ENCODE results near the gene SCAMP5. TPM values are rescaled to one million over a fixed set of nuclear protein-coding genes. Genes with fewer than 3 reads are reported as not detected.

SCAMP5 gene
- total RNA-seq, 1 donor from 2014 or later = 164 TPM

DNA sequence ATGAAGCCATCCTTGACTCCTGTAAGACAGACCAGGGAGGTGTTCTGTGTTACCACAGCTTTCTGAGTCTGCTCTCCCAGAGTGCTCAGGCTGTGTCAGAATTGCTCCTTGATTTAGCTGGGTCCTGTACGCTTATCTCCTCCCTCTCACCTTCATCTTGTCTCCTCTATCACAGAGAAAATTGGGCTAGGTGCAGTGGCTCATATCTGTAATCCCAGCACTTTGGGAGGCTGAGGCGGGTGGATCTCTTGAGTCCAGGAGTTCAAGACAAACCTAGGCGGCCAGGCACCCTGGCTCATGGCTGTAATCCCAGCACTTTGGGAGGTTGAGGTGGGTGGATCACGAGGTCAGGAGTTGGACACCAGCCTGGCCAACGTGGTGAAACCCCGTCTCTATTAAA, 5.9 kb downstream of the SCAMP5 start:
- Mint-ChIP-seq H3K27ac (ENCODE audit: unreplicated experiment) (no peak overlapping the region), H3K36me3 (ENCODE audit: unreplicated experiment) (peaks cover 21% of the 10 kb centered on the region), H3K9me3 (ENCODE audit: unreplicated experiment) (peaks cover 16% of the 10 kb centered on the region), H3K4me1 (ENCODE audit: low read depth, unreplicated experiment) (peaks cover 17% of the 10 kb centered on the region), H3K27me3 (ENCODE audit: unreplicated experiment) (peaks cover 6% of the 10 kb centered on the region), H3K4me3 (ENCODE audit: unreplicated experiment) (no peak overlapping the region)
- DNase-seq = no peak
- TF ChIP-seq, protein P1, sequence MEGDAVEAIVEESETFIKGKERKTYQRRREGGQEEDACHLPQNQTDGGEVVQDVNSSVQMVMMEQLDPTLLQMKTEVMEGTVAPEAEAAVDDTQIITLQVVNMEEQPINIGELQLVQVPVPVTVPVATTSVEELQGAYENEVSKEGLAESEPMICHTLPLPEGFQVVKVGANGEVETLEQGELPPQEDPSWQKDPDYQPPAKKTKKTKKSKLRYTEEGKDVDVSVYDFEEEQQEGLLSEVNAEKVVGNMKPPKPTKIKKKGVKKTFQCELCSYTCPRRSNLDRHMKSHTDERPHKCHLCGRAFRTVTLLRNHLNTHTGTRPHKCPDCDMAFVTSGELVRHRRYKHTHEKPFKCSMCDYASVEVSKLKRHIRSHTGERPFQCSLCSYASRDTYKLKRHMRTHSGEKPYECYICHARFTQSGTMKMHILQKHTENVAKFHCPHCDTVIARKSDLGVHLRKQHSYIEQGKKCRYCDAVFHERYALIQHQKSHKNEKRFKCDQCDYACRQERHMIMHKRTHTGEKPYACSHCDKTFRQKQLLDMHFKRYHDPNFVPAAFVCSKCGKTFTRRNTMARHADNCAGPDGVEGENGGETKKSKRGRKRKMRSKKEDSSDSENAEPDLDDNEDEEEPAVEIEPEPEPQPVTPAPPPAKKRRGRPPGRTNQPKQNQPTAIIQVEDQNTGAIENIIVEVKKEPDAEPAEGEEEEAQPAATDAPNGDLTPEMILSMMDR (IDR thresholded peaks at IDR 0.05; ENCODE audit: partially characterized antibody, unreplicated experiment) = no peak

DNA sequence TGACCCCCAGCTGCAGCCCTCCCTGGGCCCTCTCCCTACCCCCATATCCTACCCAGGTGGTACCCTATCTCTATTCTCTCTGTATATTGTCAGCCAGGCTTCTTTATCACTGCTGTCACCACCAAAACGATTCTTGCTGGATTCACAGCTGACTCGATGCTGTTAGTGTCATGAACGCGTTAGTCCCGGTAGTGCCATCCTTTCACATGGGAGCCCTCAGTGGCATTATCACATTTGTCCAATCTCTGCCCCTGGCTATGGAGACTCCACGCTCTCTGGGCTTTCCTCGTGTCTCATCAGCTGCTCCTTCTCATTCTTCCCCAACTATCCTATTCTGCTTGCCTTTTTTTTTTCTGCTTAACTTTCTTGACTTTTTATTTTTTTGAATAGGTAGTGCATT, 7.0 kb downstream of the SCAMP5 start:
- DNase-seq = no peak
- TF ChIP-seq, protein P1 (IDR thresholded peaks at IDR 0.05; ENCODE audit: partially characterized antibody, unreplicated experiment) = no peak
- peaks cover 18% of the 10 kb centered on the region for H3K36me3 Mint-ChIP-seq (ENCODE audit: unreplicated experiment)
- no peak overlapping the region for H3K4me3 Mint-ChIP-seq (ENCODE audit: unreplicated experiment)
- H3K4me1 Mint-ChIP-seq (ENCODE audit: low read depth, unreplicated experiment) = peaks cover 13% of the 10 kb centered on the region
- no peak overlapping the region for H3K27ac Mint-ChIP-seq (ENCODE audit: unreplicated experiment)
- peaks cover 2% of the 10 kb centered on the region for H3K27me3 Mint-ChIP-seq (ENCODE audit: unreplicated experiment)
- H3K9me3 Mint-ChIP-seq (ENCODE audit: unreplicated experiment) = peaks cover 11% of the 10 kb centered on the region

DNA sequence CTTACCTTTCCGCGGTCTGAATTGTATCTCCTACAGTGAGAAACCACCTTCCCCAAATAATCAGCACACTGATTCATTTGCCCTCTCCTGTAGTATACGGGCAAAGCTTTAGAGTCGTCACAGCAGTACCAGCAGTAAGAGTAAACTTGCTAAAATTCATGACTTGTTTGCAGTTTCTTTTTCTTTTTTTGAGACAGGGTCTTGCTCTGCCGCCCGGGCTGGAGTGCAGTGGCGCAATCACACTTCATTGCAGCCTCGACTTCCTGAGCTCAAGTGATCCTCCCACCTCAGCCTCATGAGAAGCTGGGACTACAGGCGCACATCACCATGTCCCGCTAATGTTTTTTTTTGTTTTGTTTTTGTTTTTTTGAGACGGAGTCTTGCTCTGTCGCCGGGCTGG, 11.9 kb downstream of the SCAMP5 start:
- DNase-seq = no peak
- H3K9me3 Mint-ChIP-seq (ENCODE audit: unreplicated experiment) = peaks cover 6% of the 10 kb centered on the region
- peaks cover 5% of the 10 kb centered on the region for H3K36me3 Mint-ChIP-seq (ENCODE audit: unreplicated experiment)
- TF ChIP-seq, protein P1 (IDR thresholded peaks at IDR 0.05; ENCODE audit: partially characterized antibody, unreplicated experiment) = no peak
- peaks cover 4% of the 10 kb centered on the region for H3K4me1 Mint-ChIP-seq (ENCODE audit: low read depth, unreplicated experiment)
- H3K27ac Mint-ChIP-seq (ENCODE audit: unreplicated experiment) = no peak overlapping the region
- peaks cover 2% of the 10 kb centered on the region for H3K27me3 Mint-ChIP-seq (ENCODE audit: unreplicated experiment)
- H3K4me3 Mint-ChIP-seq (ENCODE audit: unreplicated experiment) = no peak overlapping the region

DNA sequence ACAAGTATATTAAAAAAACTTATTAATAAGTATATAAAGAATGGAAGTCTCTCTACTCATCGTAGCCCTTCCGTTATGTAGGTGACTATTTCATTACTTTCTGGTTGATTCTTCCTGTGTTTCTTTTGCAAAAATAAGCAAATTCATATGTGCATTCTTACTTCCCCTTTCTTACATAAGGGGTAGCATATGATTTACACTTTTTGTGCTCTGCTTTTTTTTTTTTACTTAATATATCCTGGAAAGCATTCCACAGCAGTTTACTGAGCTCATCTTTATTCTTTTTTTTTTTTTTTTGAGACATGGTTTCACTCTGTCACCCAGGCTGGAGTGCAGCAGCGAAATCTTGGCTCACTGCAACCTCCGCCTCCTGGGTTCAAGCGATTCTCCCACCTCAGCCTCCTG, 12.9 kb downstream of the SCAMP5 start:
- TF ChIP-seq, protein P1 (IDR thresholded peaks at IDR 0.05; ENCODE audit: partially characterized antibody, unreplicated experiment) = no peak
- H3K27me3 Mint-ChIP-seq (ENCODE audit: unreplicated experiment) = no peaks in the 10 kb centered on the region
- H3K4me3 Mint-ChIP-seq (ENCODE audit: unreplicated experiment) = no peak overlapping the region
- no peak overlapping the region for H3K27ac Mint-ChIP-seq (ENCODE audit: unreplicated experiment)
- no peak for DNase-seq
- H3K9me3 Mint-ChIP-seq (ENCODE audit: unreplicated experiment) = peaks cover 2% of the 10 kb centered on the region
- H3K36me3 Mint-ChIP-seq (ENCODE audit: unreplicated experiment) = no peaks in the 10 kb centered on the region
- no peaks in the 10 kb centered on the region for H3K4me1 Mint-ChIP-seq (ENCODE audit: low read depth, unreplicated experiment)

- Mint-ChIP-seq H3K4me3 (ENCODE audit: unreplicated experiment) (no peak overlapping the region), H3K27ac (ENCODE audit: unreplicated experiment) (no peak overlapping the region), H3K36me3 (ENCODE audit: unreplicated experiment) (no peaks in the 10 kb centered on the region), H3K4me1 (ENCODE audit: low read depth, unreplicated experiment) (no peaks in the 10 kb centered on the region), H3K27me3 (ENCODE audit: unreplicated experiment) (no peaks in the 10 kb centered on the region), H3K9me3 (ENCODE audit: unreplicated experiment) (peaks cover 2% of the 10 kb centered on the region)
- TF ChIP-seq, protein P1 (IDR thresholded peaks at IDR 0.05; ENCODE audit: partially characterized antibody, unreplicated experiment) = no peak
- no peak for DNase-seq
Observed at GRCh38 chr15:75008629-75009326, 13.4 kb downstream of the SCAMP5 start.

Data from glutamatergic neuron (in vitro differentiated cells).